Measurements from ENCODE around the gene PCED1B. TPM values are rescaled to one million over a fixed set of nuclear protein-coding genes. Genes with fewer than 3 reads are reported as not detected.
"Not testable (repeated sequence)": the region's sequence is repeated elsewhere in the genome, so short reads cannot be mapped to it uniquely, and the experiment has no call there.

Gene PCED1B
- total RNA-seq, 3 donors from 2014 or later, result 1.6 to 6.2 (median 5.1) TPM

DNA sequence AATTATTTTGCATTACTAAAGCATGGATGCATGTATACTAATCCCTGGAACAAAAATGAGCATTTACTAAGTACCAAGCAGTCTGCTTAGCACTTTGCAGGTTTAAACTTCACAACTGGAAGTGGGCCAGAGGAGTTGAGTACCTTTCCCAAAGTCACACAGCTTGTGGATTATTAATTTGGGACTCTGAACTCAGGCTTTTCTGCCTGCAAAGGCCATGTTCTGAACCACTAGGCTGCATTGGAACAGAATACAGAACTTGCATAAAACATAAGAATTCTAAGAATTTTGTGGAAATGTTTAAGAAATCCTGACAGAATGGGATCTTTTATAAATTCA, 133.2 kb downstream of the PCED1B start:
- no peak overlapping the region for H3K4me3 ChIP-seq
- no peaks in the 10 kb centered on the region for H3K4me1 ChIP-seq
- TF ChIP-seq POLR2A (IDR thresholded peaks at IDR 0.05), result no peak
- TF ChIP-seq, protein P1, sequence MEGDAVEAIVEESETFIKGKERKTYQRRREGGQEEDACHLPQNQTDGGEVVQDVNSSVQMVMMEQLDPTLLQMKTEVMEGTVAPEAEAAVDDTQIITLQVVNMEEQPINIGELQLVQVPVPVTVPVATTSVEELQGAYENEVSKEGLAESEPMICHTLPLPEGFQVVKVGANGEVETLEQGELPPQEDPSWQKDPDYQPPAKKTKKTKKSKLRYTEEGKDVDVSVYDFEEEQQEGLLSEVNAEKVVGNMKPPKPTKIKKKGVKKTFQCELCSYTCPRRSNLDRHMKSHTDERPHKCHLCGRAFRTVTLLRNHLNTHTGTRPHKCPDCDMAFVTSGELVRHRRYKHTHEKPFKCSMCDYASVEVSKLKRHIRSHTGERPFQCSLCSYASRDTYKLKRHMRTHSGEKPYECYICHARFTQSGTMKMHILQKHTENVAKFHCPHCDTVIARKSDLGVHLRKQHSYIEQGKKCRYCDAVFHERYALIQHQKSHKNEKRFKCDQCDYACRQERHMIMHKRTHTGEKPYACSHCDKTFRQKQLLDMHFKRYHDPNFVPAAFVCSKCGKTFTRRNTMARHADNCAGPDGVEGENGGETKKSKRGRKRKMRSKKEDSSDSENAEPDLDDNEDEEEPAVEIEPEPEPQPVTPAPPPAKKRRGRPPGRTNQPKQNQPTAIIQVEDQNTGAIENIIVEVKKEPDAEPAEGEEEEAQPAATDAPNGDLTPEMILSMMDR (IDR thresholded peaks at IDR 0.05), result no peak
- TF ChIP-seq POLR2AphosphoS5 (IDR thresholded peaks at IDR 0.05), result no peak
- intact Hi-C loops (cut with DNase I; ENCODE audit: low total_unique reads), result no loop called here
- H3K9me3 ChIP-seq, result no peaks in the 10 kb centered on the region
- no peak for DNase-seq (ENCODE audit: low spot score in 2 of 2)
- no peaks in the 10 kb centered on the region for H3K27me3 ChIP-seq
- H3K36me3 ChIP-seq, result no peaks in the 10 kb centered on the region
- H3K27ac ChIP-seq, result no peak overlapping the region

DNA sequence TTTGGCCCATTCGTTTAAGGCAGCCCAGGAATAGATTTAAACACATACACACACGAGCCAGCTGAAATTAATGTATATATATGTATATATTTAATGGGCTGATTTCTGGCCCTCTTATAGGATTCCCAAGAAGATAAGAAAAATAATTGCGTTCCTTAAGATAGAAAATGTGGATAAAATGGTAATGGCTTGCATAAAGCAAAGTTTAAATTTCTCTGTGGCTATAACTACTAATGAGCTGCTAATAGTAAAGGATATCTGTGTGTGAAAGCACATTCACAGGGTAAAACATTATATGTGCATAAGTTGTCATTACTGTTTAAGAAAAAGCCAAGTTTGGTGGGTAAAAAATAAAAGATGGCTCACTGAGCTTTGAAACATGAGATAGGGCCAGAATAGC, 134.0 kb downstream of the PCED1B start:
- Histone ChIP-seq H3K4me1 (no peaks in the 10 kb centered on the region), H3K27me3 (no peaks in the 10 kb centered on the region), H3K36me3 (no peaks in the 10 kb centered on the region), H3K27ac (no peak overlapping the region), H3K9me3 (no peaks in the 10 kb centered on the region), H3K4me3 (no peak overlapping the region)
- intact Hi-C loops (cut with DNase I; ENCODE audit: low total_unique reads), result no loop called here
- no peak for DNase-seq (ENCODE audit: low spot score in 2 of 2)
- TF ChIP-seq, protein P1 (IDR thresholded peaks at IDR 0.05), result no peak
- TF ChIP-seq POLR2AphosphoS5 (IDR thresholded peaks at IDR 0.05) (no peak), POLR2A (IDR thresholded peaks at IDR 0.05) (no peak)

DNA sequence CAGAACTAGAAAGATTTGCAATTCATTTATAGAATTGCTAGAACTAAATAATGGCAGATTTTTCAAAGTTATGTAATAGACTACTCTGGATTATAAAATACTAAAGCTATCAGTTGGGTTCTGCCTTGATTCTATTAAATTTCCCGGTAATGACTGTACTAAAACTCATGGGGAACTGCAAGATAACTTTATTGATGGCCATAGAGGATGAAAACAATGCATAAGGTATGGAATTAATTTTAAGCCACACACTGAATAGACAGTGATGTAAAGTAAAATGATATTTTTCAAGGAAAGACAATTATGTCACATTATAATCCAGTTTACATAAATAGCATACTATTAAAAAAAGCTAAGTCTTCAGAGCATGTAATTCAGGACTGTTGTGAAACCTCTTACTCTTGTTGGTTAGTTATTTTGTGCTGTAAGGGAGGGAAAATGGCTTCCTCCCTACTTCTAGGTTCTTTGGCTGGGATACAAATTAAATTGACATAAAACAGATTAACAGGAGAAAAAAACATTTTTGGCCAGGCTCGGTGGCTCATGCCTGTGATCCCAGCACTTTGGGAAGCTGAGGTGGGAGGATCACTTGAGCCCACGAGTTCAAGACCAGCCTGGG, 134.7 kb downstream of the PCED1B start:
- no peak overlapping the region for H3K27ac ChIP-seq
- no peak overlapping the region for H3K4me3 ChIP-seq

DNA sequence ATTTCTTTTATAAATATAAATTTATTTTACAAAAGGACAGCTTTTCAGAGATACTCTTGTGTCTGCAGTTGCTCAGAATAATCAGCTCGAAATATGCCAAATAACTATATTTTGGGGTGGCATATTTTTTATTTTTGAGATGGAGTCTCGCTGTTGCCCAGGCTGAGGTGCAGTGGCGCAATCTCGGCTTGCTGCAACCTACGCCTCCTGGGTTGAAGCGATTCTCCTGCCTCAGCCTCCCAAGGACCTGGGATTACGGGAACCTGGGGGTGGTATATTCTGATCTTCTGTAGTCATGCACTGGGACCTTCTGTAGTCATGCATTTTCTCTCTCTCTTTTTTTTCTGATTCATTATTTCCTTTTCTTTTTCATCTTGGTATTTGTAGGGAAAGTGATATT, 135.3 kb downstream of the PCED1B start:
- Histone ChIP-seq H3K4me3 (peak overlapping the region in 1 of 3 donors; percentile 7), H3K36me3 (no peaks in the 10 kb centered on the region), H3K9me3 (no peaks in the 10 kb centered on the region), H3K4me1 (no peaks in the 10 kb centered on the region), H3K27ac (no peak overlapping the region), H3K27me3 (no peaks in the 10 kb centered on the region)
- DNase-seq (ENCODE audit: low spot score in 2 of 2), result no peak
- intact Hi-C loops (cut with DNase I; ENCODE audit: low total_unique reads), result no loop called here
- TF ChIP-seq, protein P1 (IDR thresholded peaks at IDR 0.05), result no peak
- TF ChIP-seq POLR2A (IDR thresholded peaks at IDR 0.05) (no peak), POLR2AphosphoS5 (IDR thresholded peaks at IDR 0.05) (no peak)

More for the DNA sequence above, 134.7 kb downstream of the PCED1B start:
- Histone ChIP-seq H3K36me3 (no peaks in the 10 kb centered on the region), H3K9me3 (no peaks in the 10 kb centered on the region), H3K27me3 (no peaks in the 10 kb centered on the region), H3K4me1 (no peaks in the 10 kb centered on the region)
- DNase-seq (ENCODE audit: low spot score in 2 of 2), result no peak
- TF ChIP-seq POLR2A (IDR thresholded peaks at IDR 0.05), result no peak
- TF ChIP-seq POLR2AphosphoS5 (IDR thresholded peaks at IDR 0.05), result no peak
- TF ChIP-seq, protein P1 (IDR thresholded peaks at IDR 0.05), result no peak
- intact Hi-C loops (cut with DNase I; ENCODE audit: low total_unique reads), result no loop called here

DNA sequence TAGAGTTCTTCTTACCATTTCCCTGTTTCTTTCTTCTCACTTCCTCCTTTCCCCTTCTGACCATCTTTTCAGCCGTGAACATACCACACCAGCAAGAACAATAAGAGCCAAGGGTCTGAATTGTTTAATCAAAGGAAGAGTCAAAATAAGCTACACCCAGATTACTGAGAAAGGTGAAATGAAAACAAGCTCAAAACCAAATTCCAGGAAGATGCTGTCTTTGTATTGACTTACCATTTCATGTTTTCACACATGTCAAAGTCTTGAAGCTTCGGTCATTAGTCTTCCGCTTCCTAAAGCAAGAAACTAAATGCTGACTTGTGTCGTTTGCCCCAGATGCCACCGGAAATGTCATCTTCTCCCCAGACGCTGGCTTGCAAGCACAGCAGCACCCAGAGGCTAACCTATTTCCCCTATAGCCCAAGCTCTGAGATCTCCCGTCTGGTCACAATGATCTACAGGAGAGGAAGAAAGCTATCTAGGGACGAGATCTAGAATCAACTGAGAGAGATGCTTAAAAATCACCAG, 136.8 kb downstream of the PCED1B start:
- Histone ChIP-seq H3K27ac (peak overlapping the region in 1 of 2 donors; percentile 21), H3K4me1 (no peaks in the 10 kb centered on the region)
- no peak for DNase-seq (ENCODE audit: low spot score in 2 of 2)

DNA sequence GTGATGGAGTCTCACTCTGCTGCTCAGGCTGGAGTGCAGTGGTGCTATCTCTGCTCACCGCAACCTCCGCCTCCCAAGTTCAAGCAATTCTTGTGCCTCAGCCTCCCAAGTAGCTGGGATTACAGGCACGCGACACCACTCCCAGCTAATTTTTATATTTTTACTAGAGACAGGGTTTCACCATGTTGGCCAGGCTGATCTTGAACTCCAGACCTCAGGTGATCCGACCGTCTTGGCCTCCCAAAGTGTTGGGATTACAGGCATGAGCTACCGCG, 138.1 kb downstream of the PCED1B start:
- H3K4me1 ChIP-seq; intact Hi-C loops (cut with DNase I; ENCODE audit: low total_unique reads); H3K27me3 ChIP-seq; H3K36me3 ChIP-seq; H3K9me3 ChIP-seq; H3K4me3 ChIP-seq; H3K27ac ChIP-seq; DNase-seq (ENCODE audit: low spot score in 2 of 2): not testable (repeated sequence)

More for the DNA sequence above, 136.8 kb downstream of the PCED1B start:
- TF ChIP-seq POLR2AphosphoS5 (IDR thresholded peaks at IDR 0.05), result no peak
- TF ChIP-seq, protein P1 (IDR thresholded peaks at IDR 0.05), result no peak
- no peak for TF ChIP-seq POLR2A (IDR thresholded peaks at IDR 0.05)
- peak overlapping the region in 2 of 3 donors; percentile 13 to 15 for H3K4me3 ChIP-seq
- intact Hi-C loops (cut with DNase I; ENCODE audit: low total_unique reads), result no loop called here
- H3K36me3 ChIP-seq, result no peaks in the 10 kb centered on the region
- H3K27me3 ChIP-seq, result no peaks in the 10 kb centered on the region
- no peaks in the 10 kb centered on the region for H3K9me3 ChIP-seq
